NCI-H2227 (cell line): ENCODE measurements around the gene SDK2.
"Not testable (repeated sequence)": the region's sequence is repeated elsewhere in the genome, so short reads cannot be mapped to it uniquely, and the experiment has no call there.

Source experiments
- DNase-seq: peaks from one replicate; lab custom pipeline; 2025; ENCODE audit not compliant: unreplicated experiment; lab: John Stamatoyannopoulos, UW

Gene SDK2

GRCh38 chr17:73466704-73467433 lies 177.4 kb downstream of the SDK2 start:
- no peak for DNase-seq

- DNase-seq, result no peak
Measured at GRCh38 chr17:73465953-73466230, 178.4 kb downstream of the SDK2 start.

- DNase-seq, result no peak
Measured at GRCh38 chr17:73465130-73465952, 178.9 kb downstream of the SDK2 start.

- no peak for DNase-seq
Measured at GRCh38 chr17:73464447-73464846, 179.8 kb downstream of the SDK2 start.

GRCh38 chr17:73463821-73464220 lies 180.4 kb downstream of the SDK2 start:
- no peak for DNase-seq

- no peak for DNase-seq
Measured at GRCh38 chr17:73462823-73463222, 181.4 kb downstream of the SDK2 start.

DNA sequence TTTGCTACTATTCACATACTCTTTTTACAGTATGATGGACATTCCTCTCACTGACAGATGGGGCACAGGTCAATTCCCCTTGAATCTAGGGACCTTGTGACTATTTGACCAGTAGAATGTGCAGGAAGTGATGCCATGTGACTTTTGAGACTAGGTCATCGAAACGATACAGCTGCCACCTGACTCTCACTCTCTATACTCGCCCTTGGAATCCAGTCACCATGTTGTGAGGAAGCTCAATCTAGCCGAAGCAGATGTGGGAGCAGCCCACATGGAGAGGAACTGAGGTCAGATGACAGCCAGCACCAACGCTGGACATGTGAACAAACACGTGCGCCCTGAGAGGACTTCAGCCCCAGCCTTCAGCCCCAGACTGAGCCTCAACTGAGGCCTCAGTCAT lies 184.3 kb downstream of the SDK2 start:
- no peak for DNase-seq

DNA sequence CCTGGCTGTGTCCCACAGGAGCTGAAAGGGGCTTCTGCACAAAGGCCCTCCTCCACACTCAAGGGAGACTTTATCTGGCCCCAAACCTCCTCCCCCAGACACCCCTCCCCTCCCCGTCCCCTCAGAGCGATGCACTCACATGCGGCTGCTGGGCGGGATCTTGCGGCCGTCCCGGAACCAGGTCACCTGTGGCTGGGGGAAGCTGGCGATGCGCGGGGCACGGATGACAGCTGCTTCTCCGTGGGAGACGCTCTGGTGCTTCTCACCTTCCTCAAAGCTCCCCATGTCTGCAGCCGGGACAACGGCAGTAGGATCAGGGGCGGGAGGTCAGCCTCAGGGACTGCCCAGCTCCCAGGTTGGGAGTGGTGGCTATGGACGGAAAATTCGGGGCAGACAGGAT lies 188.5 kb downstream of the SDK2 start:
- no peak for DNase-seq

DNA sequence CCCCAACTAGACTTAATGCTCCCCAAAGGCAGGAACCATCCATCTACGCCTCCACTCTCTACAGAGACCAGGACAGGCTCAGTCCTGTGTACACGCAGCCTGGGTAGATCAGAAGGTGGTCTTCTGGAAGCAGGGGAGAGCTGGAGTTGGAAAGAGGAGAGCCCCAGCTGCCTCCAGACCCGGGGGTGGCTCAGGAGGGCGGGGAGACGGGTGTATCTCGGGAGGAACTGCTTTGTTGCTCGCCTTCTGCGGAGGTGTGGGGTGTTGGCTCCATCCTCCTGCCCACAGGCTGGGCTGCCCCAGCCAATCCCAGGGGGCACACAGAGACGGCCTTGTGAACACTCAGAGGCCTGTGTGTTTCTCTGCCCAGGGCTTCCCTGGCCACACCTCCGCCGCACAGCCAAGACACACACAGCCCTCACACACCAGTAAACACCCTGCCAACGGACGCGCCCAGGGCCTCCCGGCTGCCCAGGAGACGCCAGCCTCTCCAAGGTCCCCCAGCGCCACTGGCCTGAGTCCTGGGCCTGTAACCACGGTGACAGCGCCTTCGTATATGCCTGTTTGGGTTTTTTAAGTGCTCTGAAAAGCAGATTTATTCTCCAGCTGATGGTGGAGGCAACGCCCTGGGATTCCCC lies 189.1 kb downstream of the SDK2 start:
- DNase-seq, result no peak

GRCh38 chr17:73453494-73453893 lies 190.8 kb downstream of the SDK2 start:
- DNase-seq, result not testable (repeated sequence)

DNA sequence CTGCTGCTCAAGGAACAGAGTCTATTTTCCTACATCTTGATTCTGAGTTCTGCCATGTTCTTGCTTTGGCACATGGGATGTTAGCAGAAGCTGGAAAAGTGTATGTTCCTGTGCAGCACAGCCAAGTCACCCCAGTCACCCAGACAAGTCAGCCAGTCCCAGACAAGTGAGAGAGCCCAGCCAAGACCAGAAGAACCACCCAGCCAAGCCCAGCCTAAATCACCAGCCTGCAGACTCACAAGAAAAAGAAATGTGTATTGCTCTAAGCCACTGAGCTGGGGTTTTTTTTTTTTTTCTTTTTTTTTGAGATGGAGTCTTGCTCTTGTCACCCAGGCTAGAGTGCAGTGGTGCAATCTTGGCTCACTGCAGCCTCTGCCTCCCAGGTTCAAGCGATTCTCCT lies 191.2 kb downstream of the SDK2 start:
- no peak for DNase-seq

DNA sequence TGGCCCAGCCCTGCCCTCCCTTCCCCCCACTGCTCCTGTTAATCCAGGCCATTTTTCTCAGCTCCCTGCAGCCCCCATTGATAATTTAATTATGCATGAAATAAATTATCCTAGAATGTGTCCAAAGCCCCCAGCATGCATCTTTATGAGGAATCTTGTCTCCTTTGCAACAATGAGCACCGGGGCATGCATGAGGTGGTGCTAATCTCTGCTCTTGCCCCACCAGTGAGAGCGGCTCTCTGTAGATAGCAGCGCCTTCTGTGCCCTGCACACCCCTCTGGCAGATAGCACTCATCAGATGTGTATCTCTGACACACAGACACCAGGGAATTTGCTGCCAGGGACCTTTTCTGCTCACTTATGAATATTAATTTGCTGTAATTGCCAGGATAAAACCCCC lies 192.2 kb downstream of the SDK2 start:
- no peak for DNase-seq

DNA sequence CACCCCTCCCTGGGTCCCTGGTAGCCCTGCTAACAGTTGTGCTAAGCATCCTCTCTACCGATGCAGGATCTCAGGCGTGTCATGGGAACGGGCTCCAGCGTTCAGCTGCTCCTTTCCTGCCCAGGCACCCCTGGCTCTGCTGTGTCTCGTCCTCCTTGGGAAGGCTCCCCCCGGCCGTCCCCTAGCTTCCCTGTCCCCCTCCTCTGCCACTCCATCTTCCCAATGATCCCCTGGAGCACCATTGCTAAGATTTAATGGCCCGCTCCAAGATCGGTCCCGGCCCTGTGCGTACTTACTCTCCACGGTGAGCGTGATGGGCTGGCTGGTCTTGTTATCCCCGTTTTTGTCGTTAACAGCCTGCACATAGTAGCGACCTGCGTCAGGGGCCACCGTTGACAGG lies 196.9 kb downstream of the SDK2 start:
- no peak for DNase-seq

- no peak for DNase-seq
Measured at GRCh38 chr17:73446617-73447016, 197.6 kb downstream of the SDK2 start.

DNA sequence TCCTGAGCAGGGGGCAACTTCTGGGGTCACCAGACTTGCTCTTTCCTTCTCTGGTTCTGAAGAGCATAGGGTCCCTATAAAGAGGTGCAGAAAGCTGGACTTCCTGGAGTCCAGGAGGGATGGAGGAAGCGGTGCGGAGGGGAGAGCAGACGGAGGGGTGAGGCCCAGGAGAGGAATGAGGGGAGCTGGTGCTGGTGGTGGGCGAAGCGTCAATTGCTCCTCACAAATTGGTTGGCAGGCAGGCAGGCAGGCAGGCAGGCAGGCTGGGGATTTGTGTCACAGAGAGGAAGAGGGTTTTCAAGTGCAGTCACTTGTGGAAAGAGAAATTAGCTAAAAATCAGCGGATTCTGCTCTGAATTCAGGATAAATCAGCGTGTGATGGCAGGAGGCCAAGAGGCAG lies 198.8 kb downstream of the SDK2 start:
- no peak for DNase-seq

GRCh38 chr17:73444021-73444420 lies 200.2 kb downstream of the SDK2 start:
- DNase-seq, result no peak

GRCh38 chr17:73439597-73439996 lies 204.6 kb downstream of the SDK2 start:
- DNase-seq, result no peak

DNA sequence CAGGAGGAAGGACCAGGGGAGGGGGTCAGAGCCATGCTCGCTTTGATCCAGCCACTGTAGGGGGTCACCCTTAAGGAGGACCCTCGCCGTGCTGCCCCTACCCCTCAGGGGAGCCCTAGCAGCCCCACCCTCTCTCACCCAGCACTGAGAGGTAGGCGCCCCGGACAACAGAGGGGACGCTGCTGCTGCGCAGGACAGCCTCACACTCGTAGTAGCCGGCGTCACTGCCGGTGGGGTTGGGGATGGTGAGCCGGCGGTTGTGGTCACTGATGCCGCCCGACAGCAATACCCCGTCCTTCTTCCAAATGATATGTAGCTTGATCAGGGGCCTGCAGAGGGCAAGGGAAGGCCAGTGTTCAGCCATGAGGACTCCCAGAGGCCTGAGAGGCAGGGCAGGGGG lies 206.4 kb downstream of the SDK2 start:
- DNase-seq, result no peak

GRCh38 chr17:73436954-73437353 lies 207.3 kb downstream of the SDK2 start:
- no peak for DNase-seq

GRCh38 chr17:73435412-73435811 lies 208.8 kb downstream of the SDK2 start:
- DNase-seq, result no peak

GRCh38 chr17:73434154-73434553 lies 210.1 kb downstream of the SDK2 start:
- no peak for DNase-seq

DNA sequence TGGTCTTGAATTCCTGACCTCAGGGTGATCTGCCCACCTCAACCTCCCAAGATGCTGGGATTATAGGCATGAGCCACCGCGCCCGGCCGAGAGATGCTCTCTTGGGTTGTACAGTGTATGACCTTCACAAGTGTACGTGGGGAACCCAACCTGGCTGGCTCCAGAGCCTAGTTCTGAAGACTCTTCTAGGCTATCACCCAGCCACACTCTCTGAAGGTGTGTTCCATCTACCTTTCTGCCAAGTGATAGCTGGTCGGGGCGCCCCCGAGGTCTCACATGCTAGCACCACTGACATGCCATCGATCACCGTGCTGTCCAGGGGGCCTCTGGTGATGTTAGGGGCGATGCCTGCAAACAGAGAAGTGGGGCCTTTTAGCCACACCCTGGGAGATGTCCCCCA lies 210.7 kb downstream of the SDK2 start:
- no peak for DNase-seq
